ENCODE measurements around the gene RGS3.
A peak's percentile ranks its signal among the peaks of the same experiment; 100 is the strongest.

The RGS3 gene

DNA sequence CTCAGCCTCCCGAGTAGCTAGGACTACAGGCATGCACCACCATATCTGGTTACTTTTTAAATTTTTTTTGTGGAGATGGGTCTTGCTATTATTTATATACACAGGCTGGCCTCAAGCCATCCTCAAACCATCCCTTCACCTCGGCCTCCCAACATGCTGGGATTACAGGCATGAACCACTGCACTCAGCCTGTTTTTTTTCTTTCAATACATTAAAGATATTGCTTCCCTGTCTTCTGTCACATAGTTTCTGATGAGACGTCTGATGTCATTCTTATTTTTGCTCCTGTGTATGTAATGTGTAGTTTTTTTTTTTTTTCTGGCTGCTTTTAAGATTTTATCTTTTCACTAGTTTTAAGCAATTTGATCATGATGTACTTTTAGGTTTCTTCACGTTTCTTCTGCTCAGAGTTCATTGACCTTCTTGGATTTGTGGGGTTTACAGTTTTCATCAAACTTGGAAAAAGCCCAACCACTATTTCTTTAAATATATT, 11.4 kb upstream of the RGS3 start:
- H3K4me3 ChIP-seq (ENCODE audit: low read depth, low read length): no peak overlapping the region
- TF ChIP-seq, protein P1, sequence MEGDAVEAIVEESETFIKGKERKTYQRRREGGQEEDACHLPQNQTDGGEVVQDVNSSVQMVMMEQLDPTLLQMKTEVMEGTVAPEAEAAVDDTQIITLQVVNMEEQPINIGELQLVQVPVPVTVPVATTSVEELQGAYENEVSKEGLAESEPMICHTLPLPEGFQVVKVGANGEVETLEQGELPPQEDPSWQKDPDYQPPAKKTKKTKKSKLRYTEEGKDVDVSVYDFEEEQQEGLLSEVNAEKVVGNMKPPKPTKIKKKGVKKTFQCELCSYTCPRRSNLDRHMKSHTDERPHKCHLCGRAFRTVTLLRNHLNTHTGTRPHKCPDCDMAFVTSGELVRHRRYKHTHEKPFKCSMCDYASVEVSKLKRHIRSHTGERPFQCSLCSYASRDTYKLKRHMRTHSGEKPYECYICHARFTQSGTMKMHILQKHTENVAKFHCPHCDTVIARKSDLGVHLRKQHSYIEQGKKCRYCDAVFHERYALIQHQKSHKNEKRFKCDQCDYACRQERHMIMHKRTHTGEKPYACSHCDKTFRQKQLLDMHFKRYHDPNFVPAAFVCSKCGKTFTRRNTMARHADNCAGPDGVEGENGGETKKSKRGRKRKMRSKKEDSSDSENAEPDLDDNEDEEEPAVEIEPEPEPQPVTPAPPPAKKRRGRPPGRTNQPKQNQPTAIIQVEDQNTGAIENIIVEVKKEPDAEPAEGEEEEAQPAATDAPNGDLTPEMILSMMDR (IDR thresholded peaks at IDR 0.05; ENCODE audit: low read depth, low read length): no peak

DNA sequence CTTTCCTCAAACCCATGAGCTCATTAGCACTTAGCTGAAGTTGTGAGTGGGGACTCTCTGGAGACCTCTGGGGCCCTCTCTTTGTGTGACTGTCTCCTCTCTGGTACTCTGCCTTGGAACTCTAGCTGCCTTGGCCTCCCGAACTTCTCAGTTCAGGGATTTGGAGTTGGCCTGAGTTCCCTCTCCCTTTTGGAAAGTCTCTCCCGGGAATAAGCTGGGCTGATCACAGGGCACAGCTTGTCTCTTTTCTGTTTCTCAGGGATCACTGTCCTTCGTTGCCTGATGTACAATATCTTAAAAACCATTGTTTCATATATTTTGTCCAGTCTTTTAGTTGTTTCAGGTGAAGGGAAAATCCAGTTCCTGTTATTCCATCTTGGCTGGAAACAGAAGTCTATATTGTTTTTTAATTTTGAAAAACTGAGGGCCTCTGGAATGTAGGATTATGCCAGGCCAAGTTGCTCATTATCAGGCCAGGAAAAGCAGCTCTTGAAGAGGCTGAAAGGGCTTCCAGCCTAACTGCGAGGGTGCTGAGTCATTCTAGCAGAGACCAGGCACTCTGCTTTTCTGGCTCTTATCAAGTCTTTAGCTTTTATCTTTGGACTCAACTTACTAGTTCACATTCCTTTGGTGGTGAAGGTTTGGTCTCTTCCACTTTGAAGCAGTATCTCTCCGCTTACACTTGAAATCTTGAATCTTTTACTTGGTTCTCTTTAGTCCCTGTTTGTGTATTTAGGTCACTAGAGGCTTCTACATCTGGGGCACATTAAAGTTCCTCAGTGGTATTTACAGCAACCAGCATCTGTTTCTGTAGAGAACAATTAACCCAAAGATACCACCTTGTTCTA, 8.4 kb upstream of the RGS3 start:
- H3K4me3 ChIP-seq (ENCODE audit: low read depth, low read length): no peak overlapping the region
- TF ChIP-seq, protein P1 (IDR thresholded peaks at IDR 0.05; ENCODE audit: low read depth, low read length): no peak

DNA sequence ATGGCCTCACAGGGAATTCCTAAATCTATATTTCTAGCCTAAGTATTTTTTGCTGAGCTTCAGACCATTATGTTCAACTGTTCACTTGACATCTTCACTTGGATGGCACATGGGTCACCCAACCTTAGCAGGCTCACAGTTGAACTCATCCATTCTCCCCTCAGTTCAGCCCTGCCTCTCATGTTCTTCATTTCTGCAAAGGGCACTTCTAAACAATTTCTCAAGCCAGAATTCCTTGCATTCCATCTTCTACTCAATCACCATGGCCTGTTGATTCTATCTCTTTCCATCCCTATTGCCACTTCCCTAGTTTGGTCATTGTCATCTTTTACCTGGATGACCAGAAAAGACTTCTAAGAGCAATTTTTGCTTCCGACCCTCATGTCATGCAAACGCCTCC, 7.3 kb upstream of the RGS3 start:
- TF ChIP-seq, protein P1 (IDR thresholded peaks at IDR 0.05; ENCODE audit: low read depth, low read length): no peak

DNA sequence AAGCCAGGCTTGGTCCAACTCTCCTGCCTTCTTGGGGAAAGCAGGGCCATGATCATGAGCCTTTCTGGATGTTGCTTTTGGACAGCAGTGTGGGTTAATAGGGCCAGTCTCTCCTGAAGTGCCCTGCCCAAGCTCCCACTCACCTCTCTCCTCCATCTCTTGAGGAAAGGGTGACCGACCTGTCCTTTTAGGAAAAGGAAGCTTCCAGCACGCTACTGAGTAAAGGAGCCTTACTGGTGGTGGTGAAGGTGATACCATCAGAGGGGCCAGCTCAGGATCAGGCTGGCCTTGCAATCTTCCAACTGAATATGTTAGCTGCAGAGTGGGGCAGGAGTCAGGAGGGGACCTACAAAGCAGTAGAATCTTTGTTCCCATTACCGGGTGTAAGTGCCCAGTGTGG, 2.2 kb upstream of the RGS3 start:
- TF ChIP-seq, protein P1 (IDR thresholded peaks at IDR 0.05; ENCODE audit: low read depth, low read length): no peak
- H3K4me3 ChIP-seq (ENCODE audit: low read depth, low read length): no peak overlapping the region

More for the DNA sequence above, 7.3 kb upstream of the RGS3 start:
- no peak overlapping the region for H3K4me3 ChIP-seq (ENCODE audit: low read depth, low read length)

DNA sequence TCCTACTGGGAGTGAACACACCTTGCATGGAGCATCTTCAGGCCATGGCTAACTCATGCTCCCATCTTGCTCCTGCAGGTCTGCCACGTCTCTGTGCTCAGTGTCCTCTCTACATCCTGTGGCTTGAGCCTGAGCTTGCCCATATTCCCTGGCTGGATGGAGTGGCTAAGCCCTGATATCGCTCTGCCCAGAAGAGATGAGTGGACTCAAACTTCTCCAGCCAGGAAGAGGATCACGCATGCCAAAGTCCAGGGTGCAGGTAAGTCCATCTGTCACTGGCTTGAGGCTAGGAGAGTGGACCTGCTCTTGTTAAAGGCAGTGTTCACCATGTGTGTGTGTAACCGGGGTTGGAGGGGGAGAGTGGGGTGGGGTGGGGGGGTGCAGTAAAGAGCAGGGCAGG, 1.6 kb upstream of the RGS3 start:
- TF ChIP-seq, protein P1 (IDR thresholded peaks at IDR 0.05; ENCODE audit: low read depth, low read length): no peak
- no peak overlapping the region for H3K4me3 ChIP-seq (ENCODE audit: low read depth, low read length)

DNA sequence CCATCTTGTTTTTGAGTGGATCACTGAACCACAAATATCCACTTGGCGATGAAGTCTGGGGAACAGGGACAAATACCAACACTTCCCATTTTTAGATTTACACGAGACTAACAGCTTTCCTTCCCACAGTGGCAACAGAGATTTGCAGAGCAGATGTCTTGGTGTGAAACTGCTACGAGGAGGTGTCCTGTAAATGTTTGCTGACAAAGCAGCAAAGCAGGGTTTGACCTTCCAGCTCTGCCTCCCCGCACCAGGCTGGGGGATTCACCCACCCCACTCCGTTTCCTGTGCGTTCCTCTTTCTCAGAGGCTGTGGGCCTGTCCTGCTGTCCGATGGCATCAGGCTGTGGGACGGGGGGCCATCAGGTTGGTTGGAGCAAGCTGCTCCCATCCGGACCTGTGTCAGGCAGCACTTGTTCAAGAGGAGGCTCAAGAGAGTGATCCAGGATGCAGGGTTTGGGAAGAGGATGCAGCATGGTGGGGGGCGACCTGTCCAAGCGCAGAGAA, 693 bp upstream of the RGS3 start:
- TF ChIP-seq, protein P1 (IDR thresholded peaks at IDR 0.05; ENCODE audit: low read depth, low read length): no peak
- H3K4me3 ChIP-seq (ENCODE audit: low read depth, low read length): no peak overlapping the region; the same call in 1 of the 2 replicates

DNA sequence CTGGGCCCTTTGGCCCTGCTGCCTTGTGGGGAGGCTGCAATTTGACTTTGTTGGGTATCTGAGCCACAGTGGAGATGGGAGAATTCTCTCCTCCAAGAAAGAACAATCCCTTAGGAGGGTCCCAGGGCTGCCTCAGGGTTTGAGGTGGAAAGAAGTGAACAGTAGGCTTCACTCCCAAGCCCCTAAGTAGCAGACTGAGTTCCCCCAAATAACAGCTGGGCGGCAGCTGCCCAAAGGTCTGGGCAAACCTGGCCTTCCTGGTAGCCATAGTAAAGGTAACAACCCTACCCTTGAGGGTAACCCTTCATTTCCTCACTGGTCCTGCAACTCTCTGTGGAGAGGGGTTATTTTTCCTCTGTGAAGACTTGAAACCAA, 746 bp downstream of the RGS3 start:
- peak overlapping the region; percentile 38; the same call in 1 of the 2 replicates for H3K4me3 ChIP-seq (ENCODE audit: low read depth, low read length)
- TF ChIP-seq, protein P1 (IDR thresholded peaks at IDR 0.05; ENCODE audit: low read depth, low read length): no peak

Measured in WI38 (cell line).